ENCODE data around the gene GALNT6.

DNA sequence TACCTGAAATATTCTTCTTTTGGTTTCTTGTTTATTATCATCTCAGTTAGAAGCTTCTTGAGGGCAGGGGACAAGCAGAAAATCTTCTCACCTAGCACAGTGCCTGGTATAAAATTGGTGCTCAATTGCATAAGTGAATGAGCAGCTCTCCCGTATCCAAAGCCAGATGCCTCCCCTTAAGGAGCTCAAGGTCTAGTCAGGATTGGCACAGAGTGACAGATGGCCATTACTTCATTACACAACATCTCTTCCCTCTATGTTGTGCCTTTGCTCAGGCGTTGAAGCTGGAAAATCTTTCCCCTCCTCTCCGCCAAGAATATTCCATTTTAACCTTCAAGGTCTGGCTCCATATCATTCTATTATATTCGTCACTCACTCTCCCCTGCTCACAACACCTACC, 37.0 kb upstream of the GALNT6 start:
- TF ChIP-seq, protein P1, sequence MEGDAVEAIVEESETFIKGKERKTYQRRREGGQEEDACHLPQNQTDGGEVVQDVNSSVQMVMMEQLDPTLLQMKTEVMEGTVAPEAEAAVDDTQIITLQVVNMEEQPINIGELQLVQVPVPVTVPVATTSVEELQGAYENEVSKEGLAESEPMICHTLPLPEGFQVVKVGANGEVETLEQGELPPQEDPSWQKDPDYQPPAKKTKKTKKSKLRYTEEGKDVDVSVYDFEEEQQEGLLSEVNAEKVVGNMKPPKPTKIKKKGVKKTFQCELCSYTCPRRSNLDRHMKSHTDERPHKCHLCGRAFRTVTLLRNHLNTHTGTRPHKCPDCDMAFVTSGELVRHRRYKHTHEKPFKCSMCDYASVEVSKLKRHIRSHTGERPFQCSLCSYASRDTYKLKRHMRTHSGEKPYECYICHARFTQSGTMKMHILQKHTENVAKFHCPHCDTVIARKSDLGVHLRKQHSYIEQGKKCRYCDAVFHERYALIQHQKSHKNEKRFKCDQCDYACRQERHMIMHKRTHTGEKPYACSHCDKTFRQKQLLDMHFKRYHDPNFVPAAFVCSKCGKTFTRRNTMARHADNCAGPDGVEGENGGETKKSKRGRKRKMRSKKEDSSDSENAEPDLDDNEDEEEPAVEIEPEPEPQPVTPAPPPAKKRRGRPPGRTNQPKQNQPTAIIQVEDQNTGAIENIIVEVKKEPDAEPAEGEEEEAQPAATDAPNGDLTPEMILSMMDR (IDR thresholded peaks at IDR 0.05; ENCODE audit: low read depth, low read length): no peak
- TF ChIP-seq EZH2phosphoT487 (IDR thresholded peaks at IDR 0.05; ENCODE audit: low read depth): no peak

Measured in OCI-LY3 (cell line).